GM12864 (cell line): ENCODE data around the gene CSAG1.
"Not testable (repeated sequence)": the region's sequence is repeated elsewhere in the genome, so short reads cannot be mapped to it uniquely, and the experiment has no call there.

Source experiments
- DNase-seq: peaks from one replicate; pipeline ENCODE4 v3.0.0-alpha.2; 2011; ENCODE audit warnings: low read depth
- H3K4me3 ChIP-seq: 2 replicates; pipeline ENCODE4 v1.5.1; 2011; ENCODE audit warnings: mild to moderate bottlenecking, low read depth, low read length, control low read depth
- TF ChIP-seq, protein P1 (sequence below): IDR thresholded peaks from 2 replicates; pipeline ENCODE4 v1.5.1; 2011; ENCODE audit warnings: low read depth, mild to moderate bottlenecking, moderate library complexity, low read length, control low read depth, inconsistent platforms; ENCODE audit errors: missing control alignments

CSAG1 gene

DNA sequence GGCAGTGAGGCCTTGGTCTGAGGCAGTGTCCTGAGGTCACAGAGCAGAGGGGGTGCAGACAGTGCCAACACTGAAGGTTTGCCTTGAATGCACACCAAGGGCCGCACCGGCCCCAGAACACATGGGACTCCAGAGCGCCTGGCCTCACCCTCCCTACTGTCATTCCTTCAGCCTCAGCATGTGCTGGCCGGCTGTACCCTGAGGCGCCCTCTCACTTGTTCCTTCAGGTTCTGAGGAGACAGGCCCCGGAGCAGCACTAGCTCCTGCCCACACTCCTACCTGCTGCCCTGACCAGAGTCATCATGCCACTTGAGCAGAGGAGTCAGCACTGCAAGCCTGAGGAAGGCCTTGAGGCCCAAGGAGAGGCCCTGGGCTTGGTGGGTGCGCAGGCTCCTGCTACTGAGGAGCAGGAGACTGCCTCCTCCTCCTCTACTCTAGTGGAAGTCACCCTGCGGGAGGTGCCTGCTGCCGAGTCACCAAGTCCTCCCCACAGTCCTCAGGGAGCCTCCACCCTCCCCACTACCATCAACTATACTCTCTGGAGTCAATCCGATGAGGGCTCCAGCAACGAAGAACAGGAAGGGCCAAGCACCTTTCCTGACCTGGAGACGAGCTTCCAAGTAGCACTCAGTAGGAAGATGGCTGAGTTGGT, 2.5 kb upstream of the CSAG1 start:
- DNase-seq: no peak
- H3K4me3 ChIP-seq: no peak overlapping the region
- TF ChIP-seq, protein P1, sequence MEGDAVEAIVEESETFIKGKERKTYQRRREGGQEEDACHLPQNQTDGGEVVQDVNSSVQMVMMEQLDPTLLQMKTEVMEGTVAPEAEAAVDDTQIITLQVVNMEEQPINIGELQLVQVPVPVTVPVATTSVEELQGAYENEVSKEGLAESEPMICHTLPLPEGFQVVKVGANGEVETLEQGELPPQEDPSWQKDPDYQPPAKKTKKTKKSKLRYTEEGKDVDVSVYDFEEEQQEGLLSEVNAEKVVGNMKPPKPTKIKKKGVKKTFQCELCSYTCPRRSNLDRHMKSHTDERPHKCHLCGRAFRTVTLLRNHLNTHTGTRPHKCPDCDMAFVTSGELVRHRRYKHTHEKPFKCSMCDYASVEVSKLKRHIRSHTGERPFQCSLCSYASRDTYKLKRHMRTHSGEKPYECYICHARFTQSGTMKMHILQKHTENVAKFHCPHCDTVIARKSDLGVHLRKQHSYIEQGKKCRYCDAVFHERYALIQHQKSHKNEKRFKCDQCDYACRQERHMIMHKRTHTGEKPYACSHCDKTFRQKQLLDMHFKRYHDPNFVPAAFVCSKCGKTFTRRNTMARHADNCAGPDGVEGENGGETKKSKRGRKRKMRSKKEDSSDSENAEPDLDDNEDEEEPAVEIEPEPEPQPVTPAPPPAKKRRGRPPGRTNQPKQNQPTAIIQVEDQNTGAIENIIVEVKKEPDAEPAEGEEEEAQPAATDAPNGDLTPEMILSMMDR: no peak

DNA sequence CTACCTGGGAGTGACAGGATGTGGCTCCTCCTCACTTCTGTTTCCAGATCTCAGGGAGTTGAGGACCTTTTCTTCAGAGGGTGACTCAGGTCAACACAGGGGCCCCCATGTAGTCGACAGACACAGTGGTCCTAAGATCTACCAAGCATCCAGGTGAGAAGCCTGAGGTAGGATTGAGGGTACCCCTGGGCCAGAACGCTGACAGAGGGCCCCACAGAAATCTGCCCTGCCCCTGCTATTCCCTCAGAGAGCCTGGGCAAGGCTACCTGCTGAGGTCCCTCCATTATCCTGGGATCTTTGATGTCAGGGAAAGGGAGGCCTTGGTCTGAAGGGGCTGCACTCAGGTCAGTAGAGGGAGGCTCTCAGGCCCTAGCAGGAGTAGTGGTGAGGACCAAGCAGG, 1.6 kb upstream of the CSAG1 start:
- TF ChIP-seq, protein P1: no peak
- DNase-seq: no peak
- no peak overlapping the region for H3K4me3 ChIP-seq

DNA sequence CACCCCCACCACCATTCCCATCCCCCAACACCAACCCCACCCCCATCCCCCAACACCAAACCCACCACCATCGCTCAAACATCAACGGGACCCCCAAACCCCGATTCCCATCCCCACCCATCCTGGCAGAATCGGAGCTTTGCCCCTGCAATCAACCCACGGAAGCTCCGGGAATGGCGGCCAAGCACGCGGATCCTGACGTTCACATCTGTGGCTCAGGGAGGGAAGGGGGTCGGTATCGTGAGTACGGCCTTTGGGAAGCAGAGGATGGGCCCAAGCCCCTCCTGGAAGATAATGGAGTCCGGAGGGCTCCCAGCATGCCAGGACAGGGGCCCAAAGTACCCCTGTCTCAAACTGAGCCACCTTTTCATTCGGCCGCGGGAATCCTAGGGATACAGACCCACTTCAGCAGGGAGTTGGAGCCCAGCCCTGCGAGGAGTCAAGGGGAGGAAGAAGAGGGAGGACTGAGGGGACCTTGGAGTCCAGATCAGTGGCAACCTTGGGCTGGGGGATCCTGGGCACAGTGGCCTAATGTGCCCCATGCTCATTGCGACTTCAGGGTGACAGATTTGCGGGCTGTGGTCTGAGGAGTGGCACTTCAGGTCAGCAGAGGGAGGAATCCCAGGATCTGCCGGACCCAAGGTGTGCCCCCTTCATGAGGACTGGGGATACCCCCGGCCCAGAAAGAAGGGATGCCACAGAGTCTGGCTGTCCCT, 780 bp upstream of the CSAG1 start:
- not testable (repeated sequence) for H3K4me3 ChIP-seq, DNase-seq

DNA sequence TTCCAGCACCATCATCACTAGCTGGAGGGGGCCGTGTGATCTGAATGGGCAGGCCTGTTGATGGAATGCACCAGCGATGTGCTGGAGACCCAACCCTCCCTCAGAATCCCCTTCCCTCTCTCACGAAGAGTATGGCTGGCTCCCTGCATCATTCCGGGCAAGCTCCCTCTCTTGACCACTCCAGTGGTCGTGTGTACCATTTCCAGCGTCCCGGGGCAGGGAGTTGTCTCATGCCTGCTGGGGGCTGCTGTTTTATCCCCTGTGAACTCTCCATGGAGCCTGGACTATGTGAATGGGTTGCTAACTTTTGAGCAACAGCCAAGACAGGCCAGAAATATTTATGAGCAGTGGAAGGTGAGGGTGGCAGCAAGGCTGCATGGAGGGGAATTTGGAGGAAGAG, 8.1 kb downstream of the CSAG1 start:
- H3K4me3 ChIP-seq: no peak overlapping the region
- TF ChIP-seq, protein P1: no peak
- no peak for DNase-seq

DNA sequence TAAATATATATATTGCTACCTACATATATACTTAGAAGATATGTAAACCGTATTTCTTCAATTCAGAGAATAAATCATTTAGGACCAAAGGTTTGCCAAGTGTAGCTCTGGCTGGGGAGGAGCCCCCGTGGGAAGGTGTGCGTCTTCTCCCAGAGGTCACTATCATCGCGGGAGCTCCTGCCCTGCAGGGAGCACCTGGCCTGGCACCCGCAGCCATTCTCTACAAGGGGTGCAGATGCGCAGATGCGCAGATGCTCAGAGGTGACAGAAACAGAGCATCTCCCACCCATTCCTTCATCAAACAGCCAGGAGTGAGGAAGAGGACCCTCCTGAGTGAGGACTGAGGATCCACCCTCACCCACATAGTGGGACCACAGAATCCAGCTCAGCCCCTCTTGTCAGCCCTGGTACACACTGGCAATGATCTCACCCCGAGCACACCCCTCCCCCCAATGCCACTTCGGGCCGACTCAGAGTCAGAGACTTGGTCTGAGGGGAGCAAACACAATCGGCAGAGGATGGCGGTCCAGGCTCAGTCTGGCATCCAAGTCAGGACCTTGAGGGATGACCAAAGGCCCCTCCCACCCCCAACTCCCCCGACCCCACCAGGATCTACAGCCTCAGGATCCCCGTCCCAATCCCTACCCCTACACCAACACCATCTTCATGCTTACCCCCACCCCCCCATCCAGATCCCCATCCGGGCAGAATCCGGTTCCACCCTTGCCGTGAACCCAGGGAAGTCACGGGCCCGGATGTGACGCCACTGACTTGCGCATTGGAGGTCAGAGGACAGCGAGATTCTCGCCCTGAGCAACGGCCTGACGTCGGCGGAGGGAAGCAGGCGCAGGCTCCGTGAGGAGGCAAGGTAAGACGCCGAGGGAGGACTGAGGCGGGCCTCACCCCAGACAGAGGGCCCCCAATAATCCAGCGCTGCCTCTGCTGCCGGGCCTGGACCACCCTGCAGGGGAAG, 19.4 kb downstream of the CSAG1 start, which contains the start of gene MAGEA2B:
Gene MAGEA2B, plus strand, starts transcription at position 814 of the 973 bp plus-strand sequence. CDS start 2,479 bp downstream, outside the sequence.
- H3K4me3 ChIP-seq, DNase-seq: not testable (repeated sequence)

DNA sequence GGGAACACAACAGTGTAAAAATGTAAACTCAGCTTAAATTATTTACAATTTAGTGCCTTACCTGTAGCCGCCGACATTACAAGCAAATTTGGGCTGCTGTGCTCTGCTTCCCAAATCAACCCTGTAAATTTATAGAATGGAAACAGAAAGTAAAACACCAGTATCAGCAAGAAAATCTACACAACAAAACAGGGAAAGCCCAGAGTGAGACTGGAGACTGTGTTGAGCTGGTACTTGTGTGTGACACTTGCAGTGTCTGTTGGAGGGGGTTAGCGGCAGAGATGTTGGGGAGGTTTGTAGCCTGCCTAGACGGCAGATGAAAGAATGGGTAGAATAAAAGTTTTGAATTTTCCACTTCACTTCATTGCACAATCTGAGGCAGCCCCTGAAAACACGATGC, 20.3 kb downstream of the CSAG1 start:
- not testable (repeated sequence) for H3K4me3 ChIP-seq, DNase-seq

DNA sequence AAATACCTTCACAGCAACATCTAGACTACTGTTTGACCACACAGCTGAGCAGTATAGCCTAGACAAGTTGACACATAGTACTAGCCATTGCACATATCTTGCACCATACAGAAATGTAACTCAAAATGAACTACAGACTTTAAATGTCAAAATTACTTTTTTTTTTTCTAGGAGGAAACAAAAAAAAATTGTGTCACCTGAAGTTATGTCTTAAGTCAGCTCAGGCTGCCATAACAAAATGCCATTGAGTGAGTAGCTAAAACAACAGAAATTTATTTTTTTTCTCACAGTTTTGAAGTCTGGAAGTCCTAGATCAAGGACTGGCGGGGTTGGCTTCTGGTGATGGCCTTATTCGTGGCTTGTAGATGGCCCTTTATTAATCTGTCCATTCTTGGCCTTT, 24.3 kb downstream of the CSAG1 start, which contains the start of gene CSAG2:
Gene CSAG2, minus strand, starts transcription at position 101 of the 400 bp plus-strand sequence. CDS start 161 bp downstream, outside the sequence.
- DNase-seq, H3K4me3 ChIP-seq: not testable (repeated sequence)

DNA sequence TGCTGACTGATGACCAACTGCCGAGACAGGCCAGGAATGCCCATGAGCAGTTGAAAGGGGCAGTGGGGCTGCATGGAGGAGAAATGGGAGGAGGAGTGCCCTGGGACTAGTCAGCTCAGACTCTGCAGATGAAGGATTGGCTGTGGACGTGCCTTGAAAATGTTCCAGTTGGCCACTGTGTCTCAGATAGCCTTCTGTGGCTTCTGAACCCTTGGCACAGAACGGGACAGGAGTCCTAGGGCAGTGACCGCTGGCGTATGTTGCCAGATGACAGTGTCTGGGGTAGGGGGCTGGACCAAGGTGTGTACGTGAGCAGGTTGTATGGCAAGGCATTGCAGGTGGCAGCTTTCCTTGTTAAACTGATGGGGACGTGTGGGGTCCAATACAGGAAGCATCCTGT, 27.0 kb downstream of the CSAG1 start:
- DNase-seq, H3K4me3 ChIP-seq: not testable (repeated sequence)

DNA sequence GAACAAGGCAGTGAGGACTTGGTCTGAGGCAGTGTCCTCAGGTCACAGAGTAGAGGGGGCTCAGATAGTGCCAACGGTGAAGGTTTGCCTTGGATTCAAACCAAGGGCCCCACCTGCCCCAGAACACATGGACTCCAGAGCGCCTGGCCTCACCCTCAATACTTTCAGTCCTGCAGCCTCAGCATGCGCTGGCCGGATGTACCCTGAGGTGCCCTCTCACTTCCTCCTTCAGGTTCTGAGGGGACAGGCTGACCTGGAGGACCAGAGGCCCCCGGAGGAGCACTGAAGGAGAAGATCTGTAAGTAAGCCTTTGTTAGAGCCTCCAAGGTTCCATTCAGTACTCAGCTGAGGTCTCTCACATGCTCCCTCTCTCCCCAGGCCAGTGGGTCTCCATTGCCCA, 33.1 kb downstream of the CSAG1 start:
- H3K4me3 ChIP-seq, DNase-seq: not testable (repeated sequence)

DNA sequence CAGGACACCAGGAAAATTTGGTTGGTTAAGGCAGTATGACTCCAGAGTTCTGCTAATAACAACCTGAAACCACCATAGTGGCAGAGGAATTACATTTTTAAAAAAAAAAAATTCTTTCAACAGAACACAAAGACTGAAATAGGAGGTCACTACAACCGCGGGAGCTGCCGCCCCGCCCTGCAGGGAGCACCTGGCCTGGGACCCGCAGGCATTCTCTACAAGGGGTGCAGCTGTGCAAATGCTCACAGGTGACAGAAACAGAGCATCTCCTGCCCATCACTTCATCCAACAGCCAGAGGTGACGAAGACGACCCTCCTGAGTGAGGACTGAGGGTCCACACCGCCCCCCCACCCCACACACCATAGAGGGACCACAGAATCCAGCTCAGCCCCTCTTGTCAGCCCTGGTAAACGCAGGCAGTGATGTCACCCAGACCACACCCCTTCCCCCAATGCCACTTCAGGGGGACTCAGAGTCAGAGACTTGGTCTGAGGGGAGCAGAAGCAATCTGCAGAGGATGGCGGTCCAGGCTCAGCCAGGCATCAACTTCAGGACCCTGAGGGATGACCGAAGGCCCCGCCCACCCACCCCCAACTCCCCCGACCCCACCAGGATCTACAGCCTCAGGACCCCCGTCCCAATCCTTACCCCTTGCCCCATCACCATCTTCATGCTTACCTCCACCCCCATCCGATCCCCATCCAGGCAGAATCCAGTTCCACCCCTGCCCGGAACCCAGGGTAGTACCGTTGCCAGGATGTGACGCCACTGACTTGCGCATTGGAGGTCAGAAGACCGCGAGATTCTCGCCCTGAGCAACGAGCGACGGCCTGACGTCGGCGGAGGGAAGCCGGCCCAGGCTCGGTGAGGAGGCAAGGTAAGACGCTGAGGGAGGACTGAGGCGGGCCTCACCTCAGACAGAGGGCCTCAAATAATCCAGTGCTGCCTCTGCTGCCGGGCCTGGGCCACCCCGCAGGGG, 35.3 kb downstream of the CSAG1 start, which contains the start of gene MAGEA3:
Gene MAGEA3, plus strand, starts transcription at position 843 of the 980 bp plus-strand sequence. CDS start 2,039 bp downstream, outside the sequence.
- not testable (repeated sequence) for DNase-seq, H3K4me3 ChIP-seq

DNA sequence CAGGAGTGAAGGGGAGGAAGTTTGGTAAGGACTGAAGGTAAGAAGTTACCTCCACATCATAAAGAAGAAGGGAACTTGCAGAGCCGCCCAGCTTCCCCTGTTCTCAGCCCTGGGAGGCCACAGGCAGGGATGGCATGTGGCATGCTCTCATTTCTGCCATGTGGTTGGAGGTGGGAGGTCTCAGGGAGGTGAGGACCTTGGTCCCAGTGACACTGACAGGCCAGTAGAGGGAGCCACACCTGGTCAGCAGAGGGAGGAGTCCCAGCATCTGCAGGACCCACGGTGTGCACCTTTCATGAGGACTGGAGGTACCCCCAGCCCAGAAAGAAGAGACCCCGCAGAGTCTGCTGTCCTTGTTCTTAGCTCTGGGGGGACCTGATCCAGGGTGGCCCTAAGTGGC, 52.5 kb downstream of the CSAG1 start:
- H3K4me3 ChIP-seq, DNase-seq: not testable (repeated sequence)
